Gastrocnemius medialis (tissue), 4 donors: ENCODE results near the gene RPL28.

Experiments used
- POLR2A ChIP-seq, 2 donors: fragments of 450-650 bp; IDR thresholded peaks; one replicate each; pipeline ENCODE4 v1.6.1; 2017; ENCODE audit warnings: antibody characterized with exemption in 2 of 2, mild to moderate bottlenecking in 2 of 2, moderate library complexity in 2 of 2
- TF ChIP-seq, protein P1 (sequence below), 5 experiments: fragments of 450-650 bp in 3 of 5; fragments of 200-600 bp in 2 of 5; sonication (generic) in 2 of 5; IDR thresholded peaks in 4 of 5; conservative IDR thresholded peaks in 1 of 5; 1 replicate in 4 of 5; 2 replicates in 1 of 5; pipeline ENCODE4 v1.5.1; 2016 to 2019; ENCODE audit warnings: antibody characterized with exemption in 5 of 5, mild to moderate bottlenecking in 3 of 5, moderate library complexity in 3 of 5

GRCh38 chr19:55431183-55431582 is 45.5 kb downstream of the RPL28 start:
- TF ChIP-seq, protein P1, sequence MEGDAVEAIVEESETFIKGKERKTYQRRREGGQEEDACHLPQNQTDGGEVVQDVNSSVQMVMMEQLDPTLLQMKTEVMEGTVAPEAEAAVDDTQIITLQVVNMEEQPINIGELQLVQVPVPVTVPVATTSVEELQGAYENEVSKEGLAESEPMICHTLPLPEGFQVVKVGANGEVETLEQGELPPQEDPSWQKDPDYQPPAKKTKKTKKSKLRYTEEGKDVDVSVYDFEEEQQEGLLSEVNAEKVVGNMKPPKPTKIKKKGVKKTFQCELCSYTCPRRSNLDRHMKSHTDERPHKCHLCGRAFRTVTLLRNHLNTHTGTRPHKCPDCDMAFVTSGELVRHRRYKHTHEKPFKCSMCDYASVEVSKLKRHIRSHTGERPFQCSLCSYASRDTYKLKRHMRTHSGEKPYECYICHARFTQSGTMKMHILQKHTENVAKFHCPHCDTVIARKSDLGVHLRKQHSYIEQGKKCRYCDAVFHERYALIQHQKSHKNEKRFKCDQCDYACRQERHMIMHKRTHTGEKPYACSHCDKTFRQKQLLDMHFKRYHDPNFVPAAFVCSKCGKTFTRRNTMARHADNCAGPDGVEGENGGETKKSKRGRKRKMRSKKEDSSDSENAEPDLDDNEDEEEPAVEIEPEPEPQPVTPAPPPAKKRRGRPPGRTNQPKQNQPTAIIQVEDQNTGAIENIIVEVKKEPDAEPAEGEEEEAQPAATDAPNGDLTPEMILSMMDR (IDR thresholded peaks at IDR 0.05 in 4 of 5, conservative IDR thresholded peaks at IDR 0.05 in 1 of 5): no peak
- TF ChIP-seq POLR2A (IDR thresholded peaks at IDR 0.05): no peak
